DMS53 treated with DMSO at 0.1 percent for 48 hours (cell line): ENCODE results near the gene LIMS1.
"Not testable (repeated sequence)": the region's sequence is repeated elsewhere in the genome, so short reads cannot be mapped to it uniquely, and the experiment has no call there.

Experiments
- DNase-seq: peaks from one replicate; lab custom pipeline; 2025; ENCODE audit not compliant: unreplicated experiment; lab: John Stamatoyannopoulos, UW

The LIMS1 gene

GRCh38 chr2:108716971-108717370 is 182.7 kb downstream of the LIMS1 start:
- not testable (repeated sequence) for DNase-seq

DNA sequence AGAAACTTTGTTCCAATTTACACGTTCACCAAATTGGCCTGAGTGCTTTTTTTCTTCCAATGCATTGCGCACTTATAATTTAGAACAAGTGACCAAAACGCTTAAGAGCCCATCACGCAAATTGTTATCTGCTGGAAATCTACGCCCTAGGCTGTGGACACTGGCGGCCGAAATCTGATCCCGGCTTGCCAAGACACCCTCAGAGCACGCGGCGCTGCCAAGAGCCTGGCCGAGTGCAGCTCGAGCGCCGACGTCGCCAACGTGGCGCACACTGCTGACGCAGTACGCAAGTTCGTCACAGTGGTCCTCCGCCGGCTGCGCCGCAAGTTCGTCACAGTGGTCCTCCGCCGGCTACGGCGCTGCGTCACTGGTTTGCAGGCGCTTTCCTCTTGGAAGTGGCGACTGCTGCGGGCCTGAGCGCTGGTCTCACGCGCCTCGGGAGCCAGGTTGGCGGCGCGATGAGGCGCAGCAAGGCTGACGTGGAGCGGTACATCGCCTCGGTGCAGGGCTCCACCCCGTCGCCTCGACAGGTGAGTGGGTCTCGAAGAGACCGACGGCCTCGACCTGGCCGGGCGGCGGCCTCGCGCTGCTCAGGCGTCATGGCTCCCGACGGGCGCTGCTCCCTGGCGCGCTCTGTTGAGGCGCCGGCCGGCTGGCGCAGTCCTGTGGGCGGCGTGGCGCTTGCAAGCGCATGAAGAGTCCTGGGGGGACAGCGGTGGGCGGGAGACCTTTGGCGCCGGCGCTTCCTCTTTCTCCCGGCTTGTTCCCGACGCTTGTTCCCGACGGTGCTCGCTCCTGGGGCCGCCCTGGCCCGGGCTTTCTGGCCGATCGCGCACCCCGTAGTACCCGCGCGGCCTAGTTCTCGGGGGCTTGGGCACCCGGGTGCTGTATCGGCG is 185.1 kb downstream of the LIMS1 start, which contains the start of gene RANBP2:
Gene RANBP2 (plus strand): TSS at position 334 of the 896 bp plus-strand sequence. CDS start 125 bp downstream, at position 459.
- DNase-seq, result peak; percentile 96

- DNase-seq, result not testable (repeated sequence)
Measured at GRCh38 chr2:108726048-108726447, 191.8 kb downstream of the LIMS1 start.

DNA sequence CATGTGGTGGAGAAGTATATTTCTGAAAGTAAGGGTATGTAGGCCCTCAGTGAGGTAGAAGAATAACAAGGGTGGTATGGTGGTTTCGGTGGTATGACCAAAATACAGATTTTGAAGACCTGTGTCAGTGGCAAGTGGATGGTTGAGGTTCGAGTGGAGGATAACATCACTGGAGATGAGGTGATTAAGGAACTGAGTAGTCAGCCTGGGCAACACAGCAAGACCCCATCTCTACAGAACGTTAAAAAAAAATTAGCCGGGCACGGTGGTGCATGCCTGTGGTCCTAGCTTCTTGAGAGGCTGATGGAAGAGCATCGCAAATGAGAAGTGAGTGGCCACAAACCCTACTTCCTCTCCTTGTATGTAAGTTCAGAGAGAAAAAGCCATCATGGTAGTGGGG is 200.4 kb downstream of the LIMS1 start:
- not testable (repeated sequence) for DNase-seq
